GM19324 (cell line): Measurements from ENCODE around the gene DPY19L2.
"Not testable (repeated sequence)": the region's sequence is repeated elsewhere in the genome, so short reads cannot be mapped to it uniquely, and the experiment has no call there.

Experiments
- ATAC-seq: cut with Tn5 transposase; IDR thresholded peaks from one replicate; pipeline ENCODE4 v1.9.1; 2021; ENCODE audit warnings: mild to moderate bottlenecking, moderate library complexity; ENCODE audit not compliant: unreplicated experiment, low FRiP score

Gene DPY19L2

GRCh38 chr12:63668028-63668799, at the start of gene DPY19L2:
Gene DPY19L2 (minus strand): TSS chr12:63668493. CDS start chr12:63668393, 100 bp downstream.
- ATAC-seq, result peak; percentile 65

- not testable (repeated sequence) for ATAC-seq
Observed at GRCh38 chr12:63716891-63717290, 48.6 kb upstream of the DPY19L2 start.

DNA sequence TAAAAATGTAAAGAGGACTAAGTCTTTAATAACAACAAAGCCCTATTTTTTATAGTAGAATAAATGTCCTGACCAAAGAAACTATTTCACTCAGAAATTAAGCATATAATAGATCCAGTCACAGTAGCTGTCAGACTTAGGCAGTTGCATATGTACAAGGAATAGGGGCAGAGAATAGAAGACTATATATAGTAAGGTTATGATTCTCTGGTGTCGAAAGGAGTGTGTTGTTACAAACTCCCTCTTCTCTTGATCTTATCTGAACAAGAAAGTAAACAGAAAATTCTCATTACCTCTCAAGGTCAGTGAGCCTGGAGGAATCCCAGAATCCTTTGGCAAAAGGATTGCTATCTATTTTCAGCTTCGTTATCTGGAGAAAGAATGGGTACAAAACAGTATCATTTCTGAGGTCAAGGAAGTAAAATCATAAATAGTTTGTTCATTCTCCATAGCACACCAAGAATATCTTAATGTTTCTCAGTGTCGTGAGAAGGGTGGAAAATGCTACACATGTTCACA, 46.9 kb upstream of the DPY19L2 start:
- ATAC-seq, result not testable (repeated sequence)

- ATAC-seq, result not testable (repeated sequence)
Observed at GRCh38 chr12:63714409-63714808, 46.1 kb upstream of the DPY19L2 start.

- ATAC-seq, result not testable (repeated sequence)
Observed at GRCh38 chr12:63713681-63714075, 45.4 kb upstream of the DPY19L2 start.

- not testable (repeated sequence) for ATAC-seq
Observed at GRCh38 chr12:63712979-63713680, 44.8 kb upstream of the DPY19L2 start.

GRCh38 chr12:63712376-63712974, 44.2 kb upstream of the DPY19L2 start:
- ATAC-seq, result not testable (repeated sequence)

- not testable (repeated sequence) for ATAC-seq
Observed at GRCh38 chr12:63711339-63711738, 43.0 kb upstream of the DPY19L2 start.

- no peak for ATAC-seq
Observed at GRCh38 chr12:63706336-63706735, 38.0 kb upstream of the DPY19L2 start.

DNA sequence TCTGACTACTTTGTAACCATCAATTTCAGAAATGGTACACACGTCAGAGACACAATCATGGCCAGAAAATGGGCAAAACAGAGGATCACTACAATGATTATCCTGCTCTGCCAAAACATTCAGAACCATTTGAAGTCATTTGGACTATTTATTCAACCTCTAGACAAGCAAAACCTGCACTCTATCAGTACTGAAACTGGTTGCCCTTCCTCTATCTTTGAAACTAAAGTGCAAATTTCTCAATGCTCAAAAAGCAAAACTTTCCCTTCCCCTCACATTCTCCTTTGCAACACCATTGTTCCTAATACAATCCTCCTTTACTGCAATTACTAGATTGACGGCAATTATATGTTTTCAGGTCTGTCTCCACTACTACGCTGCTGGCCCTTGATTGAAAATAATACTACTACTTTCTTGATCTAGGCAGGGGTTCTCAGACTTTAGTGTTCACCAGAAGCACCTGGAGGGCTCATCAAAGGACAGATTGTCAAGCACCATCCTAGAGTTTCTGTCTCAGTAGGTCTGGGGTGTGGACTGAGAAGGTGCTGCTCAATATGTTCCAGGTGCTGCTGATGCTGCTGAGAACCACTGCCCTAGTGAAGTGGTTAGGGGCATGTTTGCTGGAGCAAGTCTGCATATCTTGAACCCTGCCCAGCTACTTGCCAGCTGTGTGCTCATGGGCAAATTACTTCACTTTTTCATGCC, 31.5 kb upstream of the DPY19L2 start:
- peak; percentile 62 for ATAC-seq

- not testable (repeated sequence) for ATAC-seq
Observed at GRCh38 chr12:63699011-63699410, 30.7 kb upstream of the DPY19L2 start.

DNA sequence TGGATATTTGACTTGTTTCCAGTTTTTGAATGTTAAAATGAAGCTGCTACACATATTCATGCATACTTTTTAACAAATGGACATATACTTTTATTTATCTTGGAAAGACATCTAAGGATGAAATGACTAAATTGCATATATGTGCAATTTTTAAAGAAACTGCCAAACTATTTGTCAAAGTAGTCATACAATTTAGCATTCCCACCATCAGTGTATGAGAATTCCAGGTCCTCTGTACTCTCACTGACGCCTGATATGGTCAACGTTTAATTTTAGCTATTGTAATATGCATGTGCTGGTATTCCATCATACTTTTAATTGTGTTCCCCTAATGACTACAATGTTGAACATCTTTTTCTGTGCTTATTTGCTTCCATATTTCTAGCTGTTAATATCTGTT, 22.5 kb upstream of the DPY19L2 start:
- ATAC-seq, result not testable (repeated sequence)

DNA sequence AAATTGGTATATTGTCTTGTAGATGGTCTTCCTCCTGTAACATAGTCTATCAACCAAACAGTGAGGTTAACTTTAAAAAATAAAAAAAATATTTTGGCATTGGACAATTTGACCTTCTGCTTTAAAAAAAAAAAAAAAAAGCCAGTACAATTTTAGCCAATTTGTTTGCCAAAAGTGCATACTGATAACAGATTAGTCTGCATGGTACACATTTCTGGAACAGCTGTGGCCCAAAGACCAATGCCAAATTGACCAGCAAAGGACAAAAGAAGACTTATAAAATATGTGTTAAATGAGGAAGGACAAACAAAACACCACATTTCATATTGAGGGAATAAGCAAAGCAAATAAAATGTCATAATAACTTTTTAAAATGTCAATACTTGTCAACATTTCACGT, 20.8 kb upstream of the DPY19L2 start:
- ATAC-seq, result not testable (repeated sequence)

- ATAC-seq, result not testable (repeated sequence)
Observed at GRCh38 chr12:63686623-63687022, 18.3 kb upstream of the DPY19L2 start.

DNA sequence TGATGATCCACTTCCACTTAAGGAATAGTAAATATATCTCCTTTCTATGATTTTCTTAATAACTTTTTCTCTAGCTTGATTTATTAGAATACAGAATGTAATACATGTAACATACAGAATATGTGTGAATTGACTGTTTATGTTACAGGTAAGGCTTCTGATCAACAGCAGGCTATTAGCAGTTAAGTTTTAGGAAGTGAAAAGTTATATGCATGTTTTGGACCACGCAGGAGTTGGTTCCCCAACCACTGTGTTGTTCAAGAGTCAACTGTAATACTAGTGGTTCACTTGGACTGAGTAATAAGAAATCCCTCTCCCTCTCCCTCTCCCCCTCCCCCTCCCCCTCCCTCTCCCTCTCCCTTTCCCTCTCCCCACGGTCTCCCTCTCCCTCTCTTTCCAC, 17.5 kb upstream of the DPY19L2 start:
- not testable (repeated sequence) for ATAC-seq

DNA sequence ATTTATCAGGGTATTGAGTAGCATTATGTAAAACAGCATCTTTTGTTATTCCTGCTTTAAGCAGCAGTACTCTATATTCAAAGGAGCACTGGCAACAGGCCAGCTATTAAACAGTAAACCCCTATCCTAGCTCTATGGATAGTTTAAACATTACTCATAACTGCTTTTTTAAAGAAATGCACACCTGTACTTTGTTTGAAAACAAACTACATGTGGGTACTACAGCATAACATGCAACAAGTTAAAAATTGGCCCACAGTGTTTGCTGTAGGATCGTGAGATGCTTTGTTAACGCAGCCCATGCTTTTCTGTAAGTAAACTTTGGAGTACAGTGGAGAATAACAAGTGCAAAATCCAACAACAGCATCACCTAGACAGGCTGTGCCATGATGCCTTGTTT, 14.3 kb upstream of the DPY19L2 start:
- not testable (repeated sequence) for ATAC-seq

GRCh38 chr12:63680758-63681157, 12.5 kb upstream of the DPY19L2 start:
- not testable (repeated sequence) for ATAC-seq

GRCh38 chr12:63672550-63672949, 4.3 kb upstream of the DPY19L2 start:
- ATAC-seq, result not testable (repeated sequence)

- ATAC-seq, result not testable (repeated sequence)
Observed at GRCh38 chr12:63669936-63670335, 1.6 kb upstream of the DPY19L2 start.

DNA sequence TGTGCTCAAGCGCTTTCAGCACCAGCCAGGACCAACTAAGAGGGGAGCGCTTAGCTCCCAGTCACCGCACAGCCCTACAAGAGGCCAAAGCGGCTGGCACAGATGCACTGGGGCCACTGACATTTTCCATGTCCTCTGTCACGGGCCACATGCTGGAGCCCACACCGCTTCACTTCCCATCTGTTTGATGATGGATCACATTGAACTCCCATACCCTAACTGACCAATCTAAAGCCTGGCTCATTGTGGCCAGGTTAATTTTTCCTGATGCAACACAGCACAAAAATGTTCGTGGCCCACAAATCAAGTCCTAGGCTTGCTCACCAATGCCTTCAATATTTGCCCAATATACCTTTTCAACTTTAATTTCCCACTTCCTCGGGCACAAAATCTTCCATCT, 1.1 kb upstream of the DPY19L2 start:
- not testable (repeated sequence) for ATAC-seq
